G401 (cell line): Measurements from ENCODE around the gene NDUFAF8. TPM values are rescaled to one million over a fixed set of nuclear protein-coding genes. Genes with fewer than 3 reads are reported as not detected.

Source experiments
- DNase-seq: peaks from one replicate; pipeline ENCODE4 v3.0.0-alpha.2; 2015; ENCODE audit warnings: low spot score
- in situ Hi-C: cut with HindIII; loops from 2 replicates; pipeline ENCODE4 v1.10.0; 2016; ENCODE audit warnings: low sequenced_read_pairs, mixed read lengths
- total RNA-seq: library from RNA; depleted of rRNA; stranded (reverse); fragments of >200 nt; shearing (Covaris generic); gene quantifications from 2 replicates; pipeline ENCODE4 v1.2.3, GENCODE V29; 2014; rRNA removed

The NDUFAF8 gene
- total RNA-seq, 1 experiment from 2014 or later = 151 TPM

- in situ Hi-C loops = no loop called here
- no peak for DNase-seq
Measured at GRCh38 chr17:81282141-81282540, 43.0 kb downstream of the NDUFAF8 start.

GRCh38 chr17:81282876-81283275 is 43.8 kb downstream of the NDUFAF8 start:
- in situ Hi-C loops = no loop called here
- DNase-seq = no peak

- in situ Hi-C loops = no loop called here
Measured at GRCh38 chr17:81285179-81285878, 46.2 kb downstream of the NDUFAF8 start.

GRCh38 chr17:81285894-81286293 is 46.8 kb downstream of the NDUFAF8 start:
- DNase-seq = no peak
- in situ Hi-C loops = no loop called here

More at GRCh38 chr17:81285179-81285878, 46.2 kb downstream of the NDUFAF8 start:
- DNase-seq = no peak

GRCh38 chr17:81286491-81287145 is 47.5 kb downstream of the NDUFAF8 start:
- in situ Hi-C loops = no loop called here
- DNase-seq = no peak

- no peak for DNase-seq
- in situ Hi-C loops = no loop called here
Measured at GRCh38 chr17:81287152-81287551, 48.0 kb downstream of the NDUFAF8 start.

- no peak for DNase-seq
- in situ Hi-C loops = no loop called here
Measured at GRCh38 chr17:81287741-81288430, 48.8 kb downstream of the NDUFAF8 start.

- DNase-seq = no peak
- in situ Hi-C loops = no loop called here
Measured at GRCh38 chr17:81288715-81289114, 49.6 kb downstream of the NDUFAF8 start.

- no peak for DNase-seq
- in situ Hi-C loops = no loop called here
Measured at GRCh38 chr17:81289627-81290026, 50.5 kb downstream of the NDUFAF8 start.

- in situ Hi-C loops = no loop called here
- no peak for DNase-seq
Measured at GRCh38 chr17:81290230-81290629, 51.1 kb downstream of the NDUFAF8 start.

Other genes starting within 250 kb of the NDUFAF8 start
- gene CHMP6, start 247.5 kb upstream of the NDUFAF8 start, total RNA-seq = 51.8 and 65.5 TPM in 2 replicates
- gene BAIAP2, start 204.2 kb upstream of the NDUFAF8 start, total RNA-seq = 16.1 and 21.1 TPM in 2 replicates
- gene PVALEF, start 73.8 kb upstream of the NDUFAF8 start, total RNA-seq = not detected in 2 replicates
- gene AATK, start 73.1 kb upstream of the NDUFAF8 start, total RNA-seq = 7.5 and 19.0 TPM in 2 replicates
- gene CEP131, start 16.4 kb upstream of the NDUFAF8 start, total RNA-seq = 24.5 and 42.0 TPM in 2 replicates
- gene TEPSIN, start 263 bp upstream of the NDUFAF8 start, total RNA-seq = 14.4 and 18.1 TPM in 2 replicates
- gene SLC38A10, start 56.0 kb downstream of the NDUFAF8 start, total RNA-seq = 76.9 and 90.6 TPM in 2 replicates
- 5.3 and 9.6 TPM in 2 replicates for gene BAHCC1, start 156.1 kb downstream of the NDUFAF8 start, total RNA-seq